Esophagus (tissue), 2 donors: ENCODE data around the gene RCAN2. TPM values are rescaled to one million over a fixed set of nuclear protein-coding genes. Genes with fewer than 3 reads are reported as not detected.
"Not testable (repeated sequence)": the region's sequence is repeated elsewhere in the genome, so short reads cannot be mapped to it uniquely, and the experiment has no call there.

Experiments
- H3K27ac ChIP-seq, 2 donors: one replicate each; pipeline ENCODE4 v1.5.1; 2013; ENCODE audit warnings: low read depth in 2 of 2, mild to moderate bottlenecking in 2 of 2, inconsistent platforms in 1 of 2, low read length in 1 of 2, moderate library complexity in 1 of 2
- H3K27me3 ChIP-seq, 2 donors: one replicate each; pipeline ENCODE4 v1.6.1; 2013; ENCODE audit warnings: low read length in 2 of 2, control low read depth in 1 of 2, mild to moderate bottlenecking in 1 of 2; ENCODE audit not compliant: insufficient read depth in 2 of 2, control insufficient read depth in 1 of 2
- H3K36me3 ChIP-seq, 2 donors: one replicate each; pipeline ENCODE4 v1.6.1; 2013; ENCODE audit warnings: low read length in 1 of 2; ENCODE audit not compliant: control insufficient read depth in 2 of 2, insufficient read depth in 2 of 2
- H3K4me1 ChIP-seq, 2 donors: one replicate each; pipeline ENCODE4 v1.6.1; 2013; ENCODE audit warnings: low read length in 1 of 2; ENCODE audit not compliant: control insufficient read depth in 2 of 2, insufficient read depth in 2 of 2
- H3K4me3 ChIP-seq, 2 donors: one replicate each; pipeline ENCODE4 v1.5.1; 2013; ENCODE audit warnings: low read length in 2 of 2, mild to moderate bottlenecking in 2 of 2, low read depth in 1 of 2, moderate library complexity in 1 of 2
- H3K9me3 ChIP-seq, 2 donors: one replicate each; pipeline ENCODE4 v1.6.1; 2013; ENCODE audit warnings: mild to moderate bottlenecking in 2 of 2, low read depth in 1 of 2, low read length in 1 of 2, moderate library complexity in 1 of 2; ENCODE audit not compliant: control insufficient read depth in 2 of 2, insufficient read depth in 1 of 2
- WGBS, 2 donors: extraction: QIAGEN DNeasy Blood & Tissue Kit; methylation state at CpG; one replicate each; pipeline ENCODE4 v1.1.7; 2013; 5-methylcytosine and 5-hydroxymethylcytosine counted together
- polyA plus RNA-seq, 2 donors: library from polyadenylated mRNA; stranded (reverse); fragments of 200-250 nt; gene quantifications; one replicate each; pipeline ENCODE4 v1.2.3, GENCODE V29; 2013
- donor health status: healthy with polysubstance abuse.
- donor health status: Bipolar disorder and iron deficiency.

The RCAN2 gene
- polyA plus RNA-seq, 2 donors = 2.1 to 4.8 TPM

GRCh38 chr6:46420921-46421638 is 70.2 kb downstream of the RCAN2 start:
- H3K36me3 ChIP-seq = no peaks in the 10 kb centered on the region
- no peak overlapping the region for H3K27ac ChIP-seq
- H3K27me3 ChIP-seq = no peaks in the 10 kb centered on the region
- no peaks in the 10 kb centered on the region for H3K9me3 ChIP-seq
- no peaks in the 10 kb centered on the region for H3K4me1 ChIP-seq
- WGBS, 2 donors = 73 to 85% methylated on average over 3 of the region's 3 CpGs
- no peak overlapping the region for H3K4me3 ChIP-seq

GRCh38 chr6:46419576-46420002 is 71.7 kb downstream of the RCAN2 start:
- Histone ChIP-seq H3K27ac (no peak overlapping the region), H3K9me3 (no peaks in the 10 kb centered on the region), H3K4me1 (no peaks in the 10 kb centered on the region), H3K4me3 (no peak overlapping the region), H3K36me3 (no peaks in the 10 kb centered on the region), H3K27me3 (no peaks in the 10 kb centered on the region)
- 0 to 1% methylated on average over 2 of the region's 2 CpGs for WGBS, 2 donors

GRCh38 chr6:46414398-46414797 is 76.9 kb downstream of the RCAN2 start:
- Histone ChIP-seq H3K27me3 (no peaks in the 10 kb centered on the region), H3K9me3 (no peaks in the 10 kb centered on the region), H3K27ac (no peak overlapping the region), H3K36me3 (no peaks in the 10 kb centered on the region), H3K4me3 (no peak overlapping the region), H3K4me1 (no peaks in the 10 kb centered on the region)
- 36 to 88% methylated on average over 1 of the region's 1 CpG for WGBS, 2 donors

- Histone ChIP-seq H3K9me3 (no peaks in the 10 kb centered on the region), H3K36me3 (no peaks in the 10 kb centered on the region), H3K27me3 (no peaks in the 10 kb centered on the region), H3K4me1 (no peaks in the 10 kb centered on the region), H3K27ac (no peak overlapping the region), H3K4me3 (no peak overlapping the region)
- WGBS, 2 donors = 49 to 63% methylated on average over 2 of the region's 2 CpGs
Measured at GRCh38 chr6:46412662-46413061, 78.6 kb downstream of the RCAN2 start.

GRCh38 chr6:46411456-46412197 is 79.6 kb downstream of the RCAN2 start:
- Histone ChIP-seq H3K4me3 (no peak overlapping the region), H3K27me3 (no peaks in the 10 kb centered on the region), H3K27ac (no peak overlapping the region), H3K36me3 (no peaks in the 10 kb centered on the region), H3K4me1 (no peaks in the 10 kb centered on the region), H3K9me3 (no peaks in the 10 kb centered on the region)
- WGBS, 2 donors = 51 to 67% methylated on average over 3 of the region's 3 CpGs

- Histone ChIP-seq H3K27ac (no peak overlapping the region), H3K36me3 (no peaks in the 10 kb centered on the region), H3K9me3 (no peaks in the 10 kb centered on the region), H3K4me3 (no peak overlapping the region), H3K27me3 (no peaks in the 10 kb centered on the region), H3K4me1 (no peaks in the 10 kb centered on the region)
- 27 to 34% methylated on average over 5 of the region's 5 CpGs for WGBS, 2 donors
Measured at GRCh38 chr6:46410334-46410953, 80.8 kb downstream of the RCAN2 start.

GRCh38 chr6:46407776-46408530 is 83.3 kb downstream of the RCAN2 start:
- peak overlapping the region in 1 of 2 donors; percentile 26 for H3K27ac ChIP-seq
- no peaks in the 10 kb centered on the region for H3K4me1 ChIP-seq

GRCh38 chr6:46407246-46407645 is 84.0 kb downstream of the RCAN2 start:
- Histone ChIP-seq H3K36me3 (no peaks in the 10 kb centered on the region), H3K9me3 (no peaks in the 10 kb centered on the region), H3K27ac (no peak overlapping the region), H3K4me3 (no peak overlapping the region), H3K4me1 (no peaks in the 10 kb centered on the region), H3K27me3 (no peaks in the 10 kb centered on the region)
- 64 to 72% methylated on average over 3 of the region's 3 CpGs for WGBS, 2 donors

More at GRCh38 chr6:46407776-46408530, 83.3 kb downstream of the RCAN2 start:
- H3K27me3 ChIP-seq = no peaks in the 10 kb centered on the region
- no peaks in the 10 kb centered on the region for H3K36me3 ChIP-seq
- WGBS, 2 donors = 61 to 75% methylated on average over 13 of the region's 13 CpGs
- no peaks in the 10 kb centered on the region for H3K9me3 ChIP-seq
- H3K4me3 ChIP-seq = no peak overlapping the region

GRCh38 chr6:46405620-46406180 is 85.5 kb downstream of the RCAN2 start:
- not testable (repeated sequence) for H3K27me3 ChIP-seq, H3K27ac ChIP-seq, H3K9me3 ChIP-seq, H3K4me3 ChIP-seq, H3K36me3 ChIP-seq, H3K4me1 ChIP-seq
- WGBS, 2 donors = 95 to 96% methylated on average over 18 to 31 of the region's 32 CpGs
